Body of pancreas (tissue), 2 donors: ENCODE results near the gene HDDC3. TPM values are rescaled to one million over a fixed set of nuclear protein-coding genes. Genes with fewer than 3 reads are reported as not detected.

Experiments
- small RNA-seq: library from RNA; depleted of rRNA; stranded (forward); fragments of <200 nt; gene quantifications from one replicate; pipeline ENCODE3, GENCODE V24; 2016
- total RNA-seq, 2 donors: library from RNA; depleted of rRNA; stranded (reverse); fragments of >200 nt; gene quantifications; one replicate each; pipeline ENCODE4 v1.1.0, GENCODE V29; 2016

HDDC3 gene
- total RNA-seq, 2 donors from 2014 or later, result 13.8 to 14.5 TPM

Small RNAs within 50 kb of the gene (small RNA-seq; reads per million reads assigned to genes)
- not detected for gene RF00019

Other genes with a start within 250 kb of the HDDC3 start
- 1 to 10 TPM in 1 of 2 donors, under 1 TPM in 1; 0.26 to 1.3 TPM for gene BLM, start 215.2 kb downstream of the HDDC3 start, total RNA-seq
- gene FURIN, start 64.0 kb downstream of the HDDC3 start, total RNA-seq, result 100 to 1,000 TPM in 1 of 2 donors, 10 to 100 TPM in 1; 88.0 to 112 TPM
- gene FES, start 48.0 kb downstream of the HDDC3 start, total RNA-seq, result 10 to 100 TPM; 16.9 to 24.4 TPM
- 100 to 1,000 TPM in 1 of 2 donors, 10 to 100 TPM in 1; 78.9 to 138 TPM for gene MAN2A2, start 29.2 kb downstream of the HDDC3 start, total RNA-seq
- 10 to 100 TPM; 42.8 to 85.0 TPM for gene UNC45A, start 2.7 kb upstream of the HDDC3 start, total RNA-seq
- gene RCCD1, start 22.3 kb upstream of the HDDC3 start, total RNA-seq, result 10 to 100 TPM; 13.7 to 21.4 TPM
- gene PRC1, start 62.0 kb upstream of the HDDC3 start, total RNA-seq, result 10 to 100 TPM in 1 of 2 donors, 1 to 10 TPM in 1; 9.1 to 11.5 TPM
- gene VPS33B, start 90.0 kb upstream of the HDDC3 start, total RNA-seq, result 10 to 100 TPM in 1 of 2 donors, 1 to 10 TPM in 1; 8.3 to 10.5 TPM
- gene SV2B, start 167.7 kb upstream of the HDDC3 start, total RNA-seq, result 10 to 100 TPM in 1 of 2 donors, under 1 TPM in 1; 0.78 to 20.4 TPM